Measurements from ENCODE around the gene RGL2.
"Not testable (repeated sequence)": the region's sequence is repeated elsewhere in the genome, so short reads cannot be mapped to it uniquely, and the experiment has no call there.

The RGL2 gene

DNA sequence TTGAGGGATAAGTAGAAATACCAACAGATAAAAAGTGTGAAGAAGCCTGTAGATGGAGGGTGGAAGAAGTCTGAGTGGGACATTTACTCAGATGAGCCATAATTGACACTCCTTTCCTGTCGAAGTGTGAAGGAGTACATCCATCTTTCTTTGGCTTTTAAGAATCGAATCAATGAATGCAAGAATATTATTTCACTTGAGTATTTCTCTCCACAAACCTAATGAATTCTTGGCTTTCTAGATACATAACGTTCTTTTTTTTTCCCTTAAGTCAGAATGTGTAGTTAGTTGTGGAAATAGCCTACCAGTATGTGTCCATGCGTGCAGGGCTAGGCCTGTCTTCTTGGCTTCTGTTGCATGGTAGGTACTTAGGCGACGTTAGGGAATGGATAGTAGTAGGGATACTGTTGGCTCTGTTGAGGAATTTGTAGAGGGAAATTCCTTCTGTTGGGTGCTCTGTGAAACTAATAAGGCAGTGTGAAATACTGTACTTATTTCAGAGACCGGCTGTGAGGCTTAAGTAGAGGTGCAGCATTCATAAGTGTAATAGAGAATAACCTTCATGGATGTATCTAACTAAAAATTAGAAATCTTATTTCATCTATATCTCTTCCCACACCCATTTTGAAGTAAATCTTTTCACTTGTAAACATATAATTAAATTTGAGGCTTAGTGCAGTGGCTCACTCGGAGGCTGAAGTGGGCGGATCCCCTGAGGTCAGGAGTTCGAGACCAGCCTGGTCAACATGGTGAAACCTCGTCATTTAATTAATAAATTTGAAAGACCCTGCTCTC is 25.4 kb downstream of the RGL2 start:
- no peak for DNase-seq

DNA sequence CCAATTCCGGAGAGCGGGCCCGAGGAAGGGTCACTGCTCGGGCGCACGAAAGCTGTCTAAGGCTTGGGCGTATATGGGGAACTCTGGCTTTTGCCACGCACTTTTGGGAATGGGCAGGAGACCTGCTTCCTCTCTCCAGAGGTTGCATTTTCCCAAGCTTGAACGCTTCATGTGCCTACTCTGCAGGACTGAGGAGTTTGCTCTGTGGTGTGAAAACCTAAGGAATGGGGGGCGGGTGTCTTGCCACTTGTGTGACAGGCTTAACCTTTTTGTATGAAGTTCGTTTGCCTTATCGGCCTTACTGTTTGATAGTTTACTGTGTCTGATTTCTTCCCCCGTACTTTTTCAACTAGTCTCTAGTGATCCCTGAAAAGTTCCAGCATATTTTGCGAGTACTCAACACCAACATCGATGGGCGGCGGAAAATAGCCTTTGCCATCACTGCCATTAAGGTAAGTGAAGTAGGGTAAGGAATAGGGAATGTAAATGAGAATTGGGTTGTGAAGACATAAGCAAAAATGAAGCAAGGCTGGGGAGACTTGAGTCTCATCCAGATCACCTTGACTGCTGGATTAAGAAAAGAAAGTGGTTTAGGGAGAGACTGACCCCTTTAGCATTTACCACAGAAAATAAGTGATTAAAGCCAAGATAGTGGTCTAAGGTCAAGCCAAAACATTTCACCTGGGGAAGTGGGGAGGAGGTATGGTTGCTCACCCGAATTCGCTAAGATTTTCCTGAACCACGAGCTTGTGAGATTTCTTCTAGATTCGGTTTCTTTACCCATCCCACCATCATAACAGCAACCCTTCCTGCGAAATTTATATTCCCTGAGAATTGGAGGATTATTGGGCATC is 26.2 kb downstream of the RGL2 start:
- DNase-seq: no peak

DNA sequence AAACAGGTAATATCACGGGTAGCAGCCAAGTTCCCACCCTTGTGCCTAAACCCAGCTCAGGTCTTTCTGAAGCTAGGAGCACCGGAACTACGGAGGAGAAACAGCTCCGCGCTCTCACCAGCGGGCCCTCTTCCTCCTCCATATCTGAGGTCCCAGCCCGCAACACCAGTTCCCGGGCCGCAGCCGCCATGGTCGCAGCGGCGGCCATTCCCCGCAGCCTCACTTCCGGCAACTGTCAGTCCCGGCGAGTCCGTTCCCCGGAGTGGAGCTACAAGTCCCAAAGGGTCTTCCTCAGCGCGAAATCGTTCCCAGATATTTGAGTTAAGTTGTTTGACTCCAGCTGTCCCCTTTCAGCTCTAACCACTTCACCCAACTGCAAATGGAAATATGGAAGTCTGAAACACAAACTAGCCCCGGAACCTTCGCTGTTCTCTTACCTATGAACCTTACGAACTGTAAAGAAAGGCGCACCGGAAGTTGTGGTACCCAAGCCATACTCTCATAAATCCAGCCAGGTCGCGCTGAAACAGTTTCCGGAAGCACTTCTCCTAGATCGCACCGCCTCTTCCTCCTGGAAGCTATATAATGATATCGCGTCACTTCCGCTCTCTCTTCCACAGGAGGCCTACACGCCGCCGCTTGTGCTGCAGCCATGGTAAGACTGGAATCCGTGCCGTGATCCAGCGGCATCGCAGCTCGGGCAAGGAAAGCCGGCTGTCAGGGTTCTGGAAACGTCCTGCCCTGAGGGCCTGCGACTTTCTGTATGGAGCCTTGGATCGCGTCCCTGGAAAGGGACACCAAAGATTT is 27.1 kb downstream of the RGL2 start, which contains the start of the genes RPS18 and VPS52:
TSS of gene RPS18 (plus strand) at position 608 of the 807 bp plus-strand sequence. CDS start at position 653, 45 bp downstream.
TSS of gene VPS52 (minus strand) at position 409 of the 807 bp plus-strand sequence. CDS start at position 208, 201 bp downstream.
- peak; percentile 95 for DNase-seq

DNA sequence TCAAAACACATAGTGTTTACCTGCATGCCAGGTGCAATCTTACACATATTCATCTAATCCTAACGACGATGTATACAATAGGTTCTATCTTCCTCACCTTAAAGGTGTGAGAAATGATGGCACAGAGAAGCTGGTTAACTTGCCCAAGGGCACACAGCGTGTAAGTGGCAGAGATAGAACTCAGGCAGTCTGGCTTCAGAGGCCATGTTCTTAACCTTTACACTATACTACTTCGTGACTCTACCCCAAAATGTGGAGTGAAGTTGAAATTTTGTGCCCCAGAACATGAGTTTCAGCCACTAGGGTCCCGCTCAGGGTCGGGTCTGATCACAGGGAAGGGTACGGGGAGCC is 27.6 kb downstream of the RGL2 start:
- no peak for DNase-seq

DNA sequence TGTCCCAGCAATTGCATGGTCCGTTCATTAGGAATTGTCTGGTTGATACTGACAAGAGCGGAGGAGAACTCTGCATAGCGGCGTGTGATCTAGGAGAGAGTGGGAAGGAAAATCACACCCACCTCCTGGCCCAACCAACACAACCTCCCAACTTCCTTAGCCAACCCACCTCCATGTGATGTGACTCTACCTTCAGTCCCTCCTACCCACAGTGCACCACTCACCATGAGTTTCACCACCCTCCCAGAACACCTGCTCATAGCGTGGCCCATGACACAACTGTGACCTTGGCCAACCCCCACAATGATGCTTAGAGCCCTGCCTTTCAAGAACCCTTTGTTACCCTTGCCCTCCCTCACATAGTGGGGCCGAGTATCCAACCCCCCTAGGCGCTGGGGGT is 34.7 kb downstream of the RGL2 start:
- no peak for DNase-seq

DNA sequence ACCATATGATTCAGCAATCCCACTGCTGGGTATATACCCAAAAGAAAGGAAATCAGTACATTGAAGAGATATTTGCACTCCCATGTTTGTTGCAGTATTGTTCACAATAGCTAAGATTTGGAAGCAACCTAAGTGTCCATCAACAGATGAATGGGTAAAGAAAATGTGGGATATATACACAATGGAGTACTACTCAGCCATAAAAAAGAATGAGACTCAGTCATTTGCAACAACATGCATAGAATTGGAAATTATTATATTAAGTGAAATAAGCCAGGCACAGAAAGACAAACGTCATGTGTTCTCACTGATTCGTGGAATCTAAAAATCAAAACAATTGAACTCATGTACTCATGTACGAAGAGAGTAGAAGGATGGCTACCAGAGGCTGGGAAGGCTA is 36.3 kb downstream of the RGL2 start:
- DNase-seq: not testable (repeated sequence)

DNA sequence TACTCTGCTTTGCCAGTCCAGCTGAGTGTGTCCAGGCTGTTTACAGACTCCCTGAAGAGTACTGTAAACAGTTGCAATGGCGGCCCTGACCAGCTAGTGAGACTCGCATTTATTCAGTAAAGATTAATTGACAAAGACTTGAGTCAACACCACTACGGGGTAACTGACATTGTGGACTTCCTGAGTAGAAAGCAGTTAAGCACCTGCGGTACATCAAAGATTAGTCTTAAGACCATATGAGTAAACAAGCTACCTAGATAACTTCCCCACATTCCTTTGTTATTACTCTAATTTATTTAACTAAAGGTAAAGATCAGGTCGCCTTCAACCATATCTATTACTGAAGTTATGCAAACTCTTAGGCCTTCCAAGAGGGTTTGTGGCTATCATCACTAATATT is 39.7 kb downstream of the RGL2 start:
- no peak for DNase-seq

DNA sequence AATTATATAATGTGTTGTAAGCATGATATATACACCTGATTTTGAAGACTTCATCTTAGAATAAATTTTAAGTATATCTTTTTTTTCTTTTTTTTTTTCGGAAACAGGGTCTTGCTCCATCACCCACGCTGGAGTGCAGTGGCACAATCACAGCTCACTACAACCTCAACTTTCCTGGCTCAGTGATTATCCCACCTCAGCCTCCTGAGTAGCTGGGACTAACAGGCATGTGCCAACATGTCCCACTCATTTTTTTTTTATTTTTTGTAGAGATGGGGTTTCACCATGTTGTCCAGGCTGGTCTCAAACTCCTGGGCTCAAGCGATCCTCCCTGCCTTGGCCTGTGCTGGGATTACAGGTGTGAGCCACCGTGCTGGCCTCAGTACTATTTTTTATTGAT is 44.2 kb downstream of the RGL2 start:
- no peak for DNase-seq

DNA sequence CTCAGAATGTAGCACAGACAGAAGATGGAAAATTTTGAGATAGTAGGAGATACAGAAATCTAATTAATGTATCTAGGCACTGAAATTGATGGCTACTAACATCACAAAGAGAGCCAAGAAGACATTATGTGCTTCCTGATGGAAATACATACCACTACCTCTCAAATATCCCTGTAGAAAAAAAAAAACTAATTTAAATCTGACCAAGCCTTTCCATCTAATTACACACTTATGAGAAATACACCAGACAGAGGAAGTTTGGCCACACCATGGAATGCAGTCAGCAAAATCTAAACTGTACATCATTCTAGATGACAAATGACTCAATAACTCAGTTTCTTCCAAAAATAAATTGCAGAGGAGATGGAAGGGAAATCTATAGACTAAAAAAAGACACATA is 46.0 kb downstream of the RGL2 start:
- DNase-seq: no peak

DNA sequence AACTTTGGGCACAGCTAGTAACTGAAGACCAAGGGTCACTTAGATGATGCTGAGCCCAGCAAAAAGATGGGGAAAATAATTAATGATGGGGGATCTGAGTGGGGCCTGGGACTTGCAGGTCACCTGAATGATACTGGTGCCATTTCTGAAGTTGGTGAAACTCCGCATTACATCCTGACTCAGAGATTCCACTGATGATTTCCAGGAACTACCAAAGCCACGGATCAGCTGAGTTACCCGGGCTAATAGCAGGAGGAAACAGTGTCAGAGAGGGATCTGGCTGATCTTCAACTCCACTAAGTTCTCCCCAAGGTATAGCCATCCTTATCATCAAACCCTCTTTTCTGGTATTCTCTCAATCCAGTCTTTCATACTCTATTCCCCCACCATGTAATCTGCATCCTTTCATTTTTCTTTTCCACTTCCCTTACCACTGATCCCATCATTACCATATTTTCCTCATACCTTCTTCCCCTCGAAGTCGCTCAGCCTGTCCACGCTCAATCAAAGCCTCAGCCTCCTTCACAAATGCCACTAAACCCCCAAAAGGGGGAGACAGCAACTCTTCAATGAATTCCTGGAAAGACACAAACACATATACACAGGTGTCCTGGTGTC is 47.2 kb downstream of the RGL2 start:
- no peak for DNase-seq

DNA sequence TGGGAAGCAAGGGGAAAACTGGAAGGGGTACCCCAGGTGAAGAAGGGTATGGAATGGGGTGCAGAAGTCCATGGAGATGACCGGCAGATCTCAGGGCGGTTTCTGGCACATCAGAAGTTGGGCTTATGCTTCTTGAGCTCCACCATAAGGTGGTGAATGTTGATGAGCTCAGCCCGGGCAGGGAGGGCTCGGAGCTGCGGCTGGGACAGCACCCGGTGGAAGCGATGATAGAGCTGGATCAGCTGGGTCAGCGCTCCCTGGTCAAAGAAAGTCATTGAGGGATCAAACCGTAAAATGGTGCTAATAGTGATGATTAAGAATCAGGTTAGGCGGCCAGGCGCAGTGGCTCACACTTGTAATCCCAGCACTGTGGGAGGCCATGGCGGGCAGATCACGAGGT is 48.0 kb downstream of the RGL2 start:
- DNase-seq: no peak

DNA sequence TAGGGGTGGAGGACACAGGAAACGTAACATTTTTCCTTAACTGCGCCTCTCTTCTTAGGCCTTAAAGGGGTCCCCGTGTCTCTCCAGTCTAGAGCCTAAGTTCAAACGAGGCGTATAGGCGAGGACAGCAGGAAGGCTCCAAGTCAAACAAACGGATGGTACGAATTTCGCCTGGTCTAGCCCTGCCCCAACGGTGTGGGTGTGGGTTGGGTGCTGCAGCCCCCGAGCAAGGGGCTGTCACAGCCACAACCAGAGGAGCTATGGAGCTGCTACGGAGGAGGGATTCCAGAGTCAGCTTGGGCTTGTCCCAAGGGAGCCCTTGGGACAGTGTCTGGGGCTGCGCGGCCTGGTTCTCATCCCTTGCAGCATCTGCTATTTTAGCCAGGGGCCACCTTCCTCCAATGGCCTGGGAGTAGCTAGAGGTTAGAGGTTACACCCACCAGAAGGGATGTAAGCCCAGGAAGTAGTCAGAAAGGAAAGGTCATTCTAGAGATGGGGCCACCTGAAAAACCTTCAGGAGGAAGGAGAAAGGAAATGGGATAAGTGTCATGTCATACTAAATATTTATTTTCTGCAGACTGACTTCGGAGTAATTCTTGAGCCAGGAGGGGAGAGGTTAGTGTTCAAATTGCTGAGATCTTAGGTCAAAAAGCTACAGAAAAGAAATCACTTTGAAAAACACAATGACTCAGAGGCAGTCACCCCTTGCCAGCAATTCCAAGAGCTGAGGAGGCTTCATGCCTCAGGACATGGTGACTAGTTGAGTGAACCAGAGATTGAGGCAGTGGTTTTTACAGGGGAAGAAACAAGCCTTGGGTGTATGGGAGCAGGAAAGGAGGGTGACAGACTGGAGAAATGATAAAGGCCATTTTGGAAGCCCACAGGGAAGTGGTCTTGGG is 48.8 kb downstream of the RGL2 start:
- DNase-seq: no peak

DNA sequence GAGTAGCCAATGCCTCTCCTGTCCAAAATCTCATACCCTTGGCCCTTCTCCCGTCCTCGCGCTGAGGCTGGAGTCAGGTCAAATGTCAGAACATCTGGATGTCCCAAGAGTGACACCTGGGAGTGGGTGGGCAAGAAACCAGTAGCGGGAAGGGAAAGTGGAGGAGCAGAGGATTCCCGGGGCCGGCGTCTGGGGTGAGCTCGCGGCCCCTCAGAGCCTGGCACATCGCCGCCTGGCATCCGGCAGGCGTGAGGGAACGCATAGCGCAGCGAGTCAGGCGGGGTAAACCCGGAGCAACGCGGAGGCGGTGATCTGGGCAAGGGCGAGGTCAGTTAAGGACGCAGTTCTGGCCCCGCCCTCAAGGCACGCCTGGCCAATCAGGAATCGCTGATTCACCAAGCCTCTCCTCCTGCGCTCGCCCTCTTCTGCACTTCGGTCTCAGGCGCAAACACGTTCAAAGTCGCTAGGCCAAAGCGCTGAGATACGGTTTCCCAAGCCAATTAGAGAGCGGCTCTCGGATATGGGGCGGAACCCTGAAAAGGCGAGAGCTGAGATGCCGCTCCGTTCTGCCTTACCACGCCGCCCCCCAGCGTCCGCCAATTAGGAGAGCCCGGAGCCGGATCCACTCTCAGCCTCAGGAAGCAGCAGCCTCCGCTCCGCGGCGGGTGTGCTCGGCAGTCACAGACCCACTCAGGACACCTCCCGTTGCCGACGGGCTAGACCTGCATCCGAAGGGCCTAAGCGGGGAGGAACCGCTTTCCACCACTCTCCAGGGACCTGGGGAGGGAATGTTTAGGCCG is 49.6 kb downstream of the RGL2 start:
- DNase-seq: peak; percentile 97

DNA sequence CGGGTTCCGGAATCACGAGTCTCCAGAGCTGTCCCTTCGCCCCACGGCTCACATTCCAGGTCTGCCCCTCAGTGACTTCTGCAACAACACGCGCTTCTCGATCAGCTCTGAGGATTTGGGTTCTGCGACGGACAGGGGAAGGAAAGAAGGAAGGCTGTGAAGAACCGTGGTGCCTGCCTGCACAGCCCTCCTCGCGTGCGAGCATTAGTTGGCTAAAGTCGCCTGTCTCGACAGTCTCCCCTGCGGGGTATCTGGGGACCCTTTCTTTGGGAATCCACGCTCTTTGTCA is 50.2 kb downstream of the RGL2 start:
- DNase-seq: no peak

DNA sequence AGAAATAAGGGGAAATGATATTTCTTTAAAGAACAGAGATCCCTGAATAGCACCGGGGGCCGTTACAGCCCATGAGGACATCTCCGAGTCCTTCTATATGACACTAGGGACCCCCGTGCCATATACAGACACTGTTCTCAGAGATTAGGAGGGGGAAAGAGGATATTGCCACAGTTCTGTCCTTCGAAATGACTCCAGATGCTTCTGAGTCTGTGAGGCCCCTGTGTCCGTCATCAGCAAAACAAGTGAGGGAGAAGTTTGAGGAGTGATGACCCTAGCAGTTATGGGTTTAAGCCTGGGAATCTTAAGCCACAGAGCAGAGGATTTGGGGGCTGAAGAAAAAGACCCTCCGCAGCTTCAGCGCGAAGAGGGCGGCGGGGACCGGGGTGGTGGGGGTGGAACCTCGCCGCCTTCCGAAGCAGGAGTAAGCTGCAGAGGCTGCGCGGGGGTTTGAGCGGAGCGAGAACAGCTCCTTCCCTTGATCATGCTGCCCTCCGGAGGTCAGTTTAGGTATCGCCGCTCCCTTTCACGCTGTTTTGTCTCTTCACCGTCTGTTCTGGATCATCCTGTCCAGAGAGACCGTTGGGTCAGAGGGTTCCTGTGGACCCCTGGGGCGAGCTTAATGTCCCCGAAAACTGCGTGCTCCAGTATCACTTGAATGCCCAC is 50.6 kb downstream of the RGL2 start:
- DNase-seq: peak; percentile 83

DNA sequence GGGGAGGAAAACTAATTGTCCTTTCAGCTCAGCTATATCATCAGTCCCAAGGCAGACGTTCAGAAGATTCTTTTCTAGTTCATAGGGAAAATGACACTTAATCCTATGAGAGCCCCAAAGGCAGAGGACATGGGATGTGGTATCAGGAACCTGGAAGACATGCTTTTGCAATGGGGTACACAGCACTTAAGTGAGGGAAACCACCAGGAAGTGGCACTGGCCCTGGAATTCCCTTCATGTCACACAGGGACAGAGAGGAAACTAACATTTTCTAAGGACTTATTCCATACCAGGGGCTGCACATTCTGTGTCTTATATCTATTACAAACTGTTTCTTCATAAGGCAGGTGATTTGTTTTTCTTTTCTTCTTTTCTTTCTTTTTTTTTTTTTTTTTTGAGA is 55.3 kb downstream of the RGL2 start:
- no peak for DNase-seq

DNA sequence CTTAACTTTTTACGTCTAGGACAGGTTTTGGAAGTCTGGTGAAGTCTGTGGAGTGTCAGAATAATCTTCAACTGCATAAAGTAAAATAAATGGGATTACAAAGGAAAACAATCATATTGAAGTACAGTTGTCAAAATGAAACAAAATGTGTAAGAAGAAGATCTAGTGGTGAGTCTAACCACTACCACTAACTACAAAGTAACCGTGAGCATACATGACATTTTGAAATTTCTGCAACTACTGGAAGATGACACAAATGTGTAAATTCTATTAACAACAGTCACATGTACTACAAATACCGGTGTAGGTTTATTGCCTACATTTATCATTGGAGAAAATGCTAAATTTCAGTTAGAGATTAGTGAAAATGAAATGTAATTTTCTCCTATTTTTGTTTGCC is 56.8 kb downstream of the RGL2 start:
- DNase-seq: no peak
